Adrenal gland (tissue), 5 donors: ENCODE measurements around the gene CYS1.

Experiments
- CTCF ChIP-seq, 6 experiments: fragments of 450-650 bp in 4 of 6; fragments of 200-600 bp in 2 of 6; sonication (generic) in 1 of 6; IDR thresholded peaks; 1 replicate in 5 of 6; 2 replicates in 1 of 6; pipeline versions ENCODE4 v1.5.1 to v1.8.0; 2016 to 2021; ENCODE audit warnings: antibody characterized with exemption in 6 of 6, mild to moderate bottlenecking in 2 of 6, moderate library complexity in 1 of 6
- POLR2A ChIP-seq, 2 donors: fragments of 450-650 bp; IDR thresholded peaks; one replicate each; pipeline ENCODE4 v1.6.1; 2017; ENCODE audit warnings: antibody characterized with exemption in 2 of 2, mild to moderate bottlenecking in 2 of 2, moderate library complexity in 1 of 2
- donor health status: DM: no; HTN: no; CAD: no.

GRCh38 chr2:10029875-10030223 lies 50.4 kb downstream of the CYS1 start:
- TF ChIP-seq CTCF (IDR thresholded peaks at IDR 0.05) (no peak), POLR2A (IDR thresholded peaks at IDR 0.05) (no peak)
